Muscle of leg (tissue), 11 donors: ENCODE data around the gene TAF1A. TPM values are rescaled to one million over a fixed set of nuclear protein-coding genes. Genes with fewer than 3 reads are reported as not detected.

Source experiments
- DNase-seq: peaks from one replicate; pipeline ENCODE4 v3.0.0; 2013
- H3K27ac ChIP-seq: one replicate; pipeline ENCODE4 v1.5.1; 2013; ENCODE audit warnings: mild to moderate bottlenecking, low read length, control low read depth
- H3K27me3 ChIP-seq: one replicate; pipeline ENCODE4 v1.6.1; 2013; ENCODE audit warnings: low read length; ENCODE audit not compliant: control insufficient read depth, insufficient read depth
- H3K36me3 ChIP-seq: one replicate; pipeline ENCODE4 v1.6.1; 2013; ENCODE audit warnings: low read length; ENCODE audit not compliant: control insufficient read depth, insufficient read depth
- H3K4me1 ChIP-seq: one replicate; pipeline ENCODE4 v1.6.1; 2013; ENCODE audit warnings: low read length; ENCODE audit not compliant: control insufficient read depth, insufficient read depth
- H3K4me3 ChIP-seq: one replicate; pipeline ENCODE4 v1.5.1; 2013; ENCODE audit warnings: low read length, control low read depth
- H3K9me3 ChIP-seq: replicated peaks from 2 replicates; pipeline ENCODE4 v1.6.1; 2013; ENCODE audit warnings: low read depth, low read length; ENCODE audit not compliant: control insufficient read depth
- WGBS: methylation state at CpG from one replicate; pipeline ENCODE4 v1.1.5; 2013; ENCODE audit warnings: missing lambda C conversion rate; ENCODE audit not compliant: insufficient coverage; 5-methylcytosine and 5-hydroxymethylcytosine counted together
- polyA plus RNA-seq, 8 donors: library from polyadenylated mRNA; unstranded; fragments of 120-200 nt; gene quantifications; one replicate each; pipeline versions ENCODE4 v1.2.1 to v1.2.3, GENCODE V29; 2013; ENCODE audit warnings: inconsistent platforms in 1 of 8, low replicate concordance in 1 of 8; ENCODE audit not compliant: insufficient read length in 8 of 8, insufficient read depth in 1 of 8
- total RNA-seq: library from RNA; stranded (reverse); fragments of 120-200 nt; gene quantifications from one replicate; pipeline ENCODE4 v1.2.4, GENCODE V29; 2013

TAF1A gene
- total and polyA plus RNA-seq, 9 donors: 7.6 to 10.9 (median 9.6) TPM

GRCh38 chr1:222540598-222540995, 49.1 kb downstream of the TAF1A start:
- H3K36me3 ChIP-seq: no peaks in the 10 kb centered on the region
- no peak overlapping the region for H3K27ac ChIP-seq
- H3K9me3 ChIP-seq: no peaks in the 10 kb centered on the region
- DNase-seq: no peak
- 33% methylated on average over 1 of the region's 2 CpGs for WGBS
- no peaks in the 10 kb centered on the region for H3K4me1 ChIP-seq
- H3K27me3 ChIP-seq: peaks cover 2% of the 10 kb centered on the region
- no peak overlapping the region for H3K4me3 ChIP-seq

GRCh38 chr1:222539951-222540597, 49.7 kb downstream of the TAF1A start:
- Histone ChIP-seq H3K36me3 (no peaks in the 10 kb centered on the region), H3K27ac (no peak overlapping the region), H3K4me3 (no peak overlapping the region), H3K27me3 (peaks cover 1% of the 10 kb centered on the region), H3K9me3 (no peaks in the 10 kb centered on the region), H3K4me1 (no peaks in the 10 kb centered on the region)
- no peak for DNase-seq
- 81% methylated on average over 11 of the region's 16 CpGs for WGBS

GRCh38 chr1:222535455-222535854, 54.3 kb downstream of the TAF1A start:
- H3K4me1 ChIP-seq: no peaks in the 10 kb centered on the region
- H3K36me3 ChIP-seq: no peaks in the 10 kb centered on the region
- DNase-seq: no peak
- H3K27ac ChIP-seq: no peak overlapping the region
- H3K4me3 ChIP-seq: no peak overlapping the region
- no peaks in the 10 kb centered on the region for H3K27me3 ChIP-seq
- 81% methylated on average over 5 of the region's 5 CpGs for WGBS
- no peaks in the 10 kb centered on the region for H3K9me3 ChIP-seq

- Histone ChIP-seq H3K9me3 (no peaks in the 10 kb centered on the region), H3K4me3 (no peak overlapping the region), H3K27ac (no peak overlapping the region), H3K4me1 (no peaks in the 10 kb centered on the region), H3K27me3 (no peaks in the 10 kb centered on the region), H3K36me3 (no peaks in the 10 kb centered on the region)
- WGBS: 95% methylated on average over 3 of the region's 6 CpGs
- DNase-seq: no peak
Measured at GRCh38 chr1:222530852-222531251, 58.9 kb downstream of the TAF1A start.

- no CpG with 5 or more reads among the region's 3 CpGs for WGBS
- no peak overlapping the region for H3K4me3 ChIP-seq
- H3K9me3 ChIP-seq: no peaks in the 10 kb centered on the region
- H3K27ac ChIP-seq: no peak overlapping the region
- no peaks in the 10 kb centered on the region for H3K27me3 ChIP-seq
- no peak for DNase-seq
- no peaks in the 10 kb centered on the region for H3K36me3 ChIP-seq
- no peaks in the 10 kb centered on the region for H3K4me1 ChIP-seq
Measured at GRCh38 chr1:222529916-222530315, 59.8 kb downstream of the TAF1A start.

GRCh38 chr1:222529181-222529580, 60.6 kb downstream of the TAF1A start:
- no CpG with 5 or more reads among the region's 3 CpGs for WGBS
- no peak overlapping the region for H3K27ac ChIP-seq
- no peaks in the 10 kb centered on the region for H3K36me3 ChIP-seq
- DNase-seq: no peak
- no peak overlapping the region for H3K4me3 ChIP-seq
- H3K4me1 ChIP-seq: no peaks in the 10 kb centered on the region
- H3K27me3 ChIP-seq: no peaks in the 10 kb centered on the region
- no peaks in the 10 kb centered on the region for H3K9me3 ChIP-seq

GRCh38 chr1:222525951-222526350, 63.8 kb downstream of the TAF1A start:
- DNase-seq: no peak
- no CpG with 5 or more reads among the region's 2 CpGs for WGBS
- no peaks in the 10 kb centered on the region for H3K27me3 ChIP-seq

GRCh38 chr1:222523852-222524251, 65.9 kb downstream of the TAF1A start:
- Histone ChIP-seq H3K4me3 (no peak overlapping the region), H3K27ac (no peak overlapping the region), H3K27me3 (no peaks in the 10 kb centered on the region), H3K4me1 (no peaks in the 10 kb centered on the region), H3K36me3 (no peaks in the 10 kb centered on the region), H3K9me3 (no peaks in the 10 kb centered on the region)
- DNase-seq: peak; percentile 55
- WGBS: no CpG with 5 or more reads among the region's 3 CpGs

More at GRCh38 chr1:222525951-222526350, 63.8 kb downstream of the TAF1A start:
- H3K27ac ChIP-seq: no peak overlapping the region
- H3K4me3 ChIP-seq: no peak overlapping the region
- H3K4me1 ChIP-seq: no peaks in the 10 kb centered on the region
- H3K36me3 ChIP-seq: no peaks in the 10 kb centered on the region
- no peaks in the 10 kb centered on the region for H3K9me3 ChIP-seq

- Histone ChIP-seq H3K9me3 (no peaks in the 10 kb centered on the region), H3K27ac (no peak overlapping the region), H3K27me3 (no peaks in the 10 kb centered on the region), H3K4me3 (no peak overlapping the region), H3K4me1 (no peaks in the 10 kb centered on the region), H3K36me3 (no peaks in the 10 kb centered on the region)
- WGBS: 84% methylated on average over 6 of the region's 8 CpGs
- DNase-seq: no peak
Measured at GRCh38 chr1:222522105-222522915, 67.4 kb downstream of the TAF1A start.

- H3K36me3 ChIP-seq: no peaks in the 10 kb centered on the region
- no peaks in the 10 kb centered on the region for H3K27me3 ChIP-seq
- H3K9me3 ChIP-seq: no peaks in the 10 kb centered on the region
- no peaks in the 10 kb centered on the region for H3K4me1 ChIP-seq
- 91% methylated on average over 1 of the region's 7 CpGs for WGBS
- H3K27ac ChIP-seq: no peak overlapping the region
- no peak for DNase-seq
- H3K4me3 ChIP-seq: no peak overlapping the region
Measured at GRCh38 chr1:222521299-222522104, 68.2 kb downstream of the TAF1A start.
